Measurements from ENCODE around the gene RAB27B.

Gene RAB27B

GRCh38 chr18:54916507-54916906 lies 88.2 kb downstream of the RAB27B start:
- no peak for DNase-seq

- no peak for DNase-seq
These were observed 89.8 kb downstream of the RAB27B start for GRCh38 chr18:54918060-54918459.

GRCh38 chr18:54919412-54919811 lies 91.1 kb downstream of the RAB27B start:
- no peak for DNase-seq

GRCh38 chr18:54923339-54923956 lies 95.2 kb downstream of the RAB27B start:
- no peak for DNase-seq

GRCh38 chr18:54924948-54925347 lies 96.7 kb downstream of the RAB27B start:
- no peak for DNase-seq

- DNase-seq = peak; percentile 14
These were observed 98.5 kb downstream of the RAB27B start for GRCh38 chr18:54926593-54927325.

GRCh38 chr18:54928236-54928635 lies 100.0 kb downstream of the RAB27B start:
- DNase-seq = no peak

- DNase-seq = no peak
These were observed 102.9 kb downstream of the RAB27B start for GRCh38 chr18:54931152-54931551.

GRCh38 chr18:54932472-54932871 lies 104.2 kb downstream of the RAB27B start:
- DNase-seq = no peak

- DNase-seq = no peak
These were observed 110.2 kb downstream of the RAB27B start for GRCh38 chr18:54938506-54938905.

- DNase-seq = peak; percentile 24
These were observed 111.2 kb downstream of the RAB27B start for GRCh38 chr18:54939361-54939917.

GRCh38 chr18:54942144-54942543 lies 113.9 kb downstream of the RAB27B start:
- no peak for DNase-seq

- DNase-seq = no peak
These were observed 114.3 kb downstream of the RAB27B start for GRCh38 chr18:54942569-54942968.
